HG02759 (cell line): ENCODE data around the gene SORT1.
"Not testable (repeated sequence)": the region's sequence is repeated elsewhere in the genome, so short reads cannot be mapped to it uniquely, and the experiment has no call there.

Experiments
- ATAC-seq: cut with Tn5 transposase; IDR thresholded peaks from one replicate; pipeline ENCODE4 v1.9.1; 2021; ENCODE audit warnings: mild to moderate bottlenecking, moderate library complexity; ENCODE audit not compliant: unreplicated experiment

SORT1 gene

DNA sequence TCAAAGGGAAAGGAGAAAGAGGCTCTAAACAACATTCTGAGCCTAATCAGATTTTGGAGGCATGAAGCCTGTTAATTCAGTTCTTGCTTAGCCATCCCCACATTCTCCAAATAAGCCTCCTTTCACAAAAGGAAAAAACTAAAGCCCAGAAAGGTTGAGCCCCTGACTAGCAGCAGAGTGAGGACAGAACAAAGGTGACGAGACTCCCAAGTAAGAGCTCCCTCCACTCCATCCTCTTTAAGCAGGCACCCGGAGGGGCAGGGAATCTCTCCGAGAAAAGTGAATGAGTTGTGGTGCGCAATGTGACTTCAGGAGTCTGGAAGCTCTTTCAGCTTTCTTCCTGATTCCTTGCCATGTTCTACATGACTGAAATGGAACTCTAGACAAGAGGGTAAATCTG, 47.5 kb downstream of the SORT1 start:
- ATAC-seq = no peak

- no peak for ATAC-seq
Measured at GRCh38 chr1:109347511-109347910, 50.2 kb downstream of the SORT1 start.

GRCh38 chr1:109341944-109342930, 55.5 kb downstream of the SORT1 start:
- no peak for ATAC-seq

- no peak for ATAC-seq
Measured at GRCh38 chr1:109338608-109339007, 59.1 kb downstream of the SORT1 start.

DNA sequence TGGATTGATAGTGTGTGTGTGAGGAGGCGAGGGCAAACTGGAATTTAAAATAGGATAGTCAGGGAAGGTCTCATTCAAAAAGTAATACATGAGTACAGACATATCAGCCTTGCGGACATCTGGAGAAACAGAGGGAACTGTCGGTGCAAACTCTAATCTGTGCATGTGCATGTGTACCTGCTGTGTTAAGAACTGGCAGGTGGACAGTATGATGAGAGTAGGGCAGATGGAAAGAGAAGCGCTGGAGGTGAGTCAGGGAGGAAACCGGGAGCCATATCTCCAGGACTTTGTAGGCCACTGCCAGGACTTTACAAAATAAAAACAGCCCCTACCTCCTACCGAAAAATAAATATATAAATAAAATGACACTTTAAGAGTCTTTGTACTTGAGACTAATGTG, 59.6 kb downstream of the SORT1 start:
- ATAC-seq = no peak

GRCh38 chr1:109335091-109335490, 62.6 kb downstream of the SORT1 start:
- ATAC-seq = no peak

- no peak for ATAC-seq
Measured at GRCh38 chr1:109331113-109331512, 66.6 kb downstream of the SORT1 start.

DNA sequence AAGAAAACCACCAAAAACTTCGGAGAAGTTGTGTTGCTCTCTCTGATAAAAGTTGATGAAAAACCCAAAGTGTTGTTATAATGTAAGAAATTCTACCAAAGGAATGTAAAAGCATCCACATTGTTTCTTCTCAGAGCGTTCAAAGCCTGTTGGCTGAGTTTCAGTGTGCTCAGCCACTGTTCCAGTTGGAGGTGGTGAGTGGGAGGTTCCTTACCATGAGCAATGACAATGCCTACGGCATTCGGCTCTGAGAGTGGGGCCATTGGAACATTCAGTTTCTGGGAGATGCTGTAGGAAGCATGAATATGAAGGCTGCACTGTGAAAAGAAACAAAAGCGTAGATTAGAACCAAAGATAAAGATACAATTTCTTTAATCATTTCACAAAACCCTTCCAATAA, 70.4 kb downstream of the SORT1 start:
- no peak for ATAC-seq

- no peak for ATAC-seq
Measured at GRCh38 chr1:109322974-109323373, 74.7 kb downstream of the SORT1 start.

- no peak for ATAC-seq
Measured at GRCh38 chr1:109319114-109319513, 78.6 kb downstream of the SORT1 start.

GRCh38 chr1:109316506-109316905, 81.2 kb downstream of the SORT1 start:
- no peak for ATAC-seq

- ATAC-seq = no peak
Measured at GRCh38 chr1:109315288-109315687, 82.4 kb downstream of the SORT1 start.

- ATAC-seq = no peak
Measured at GRCh38 chr1:109314795-109315194, 82.9 kb downstream of the SORT1 start.

DNA sequence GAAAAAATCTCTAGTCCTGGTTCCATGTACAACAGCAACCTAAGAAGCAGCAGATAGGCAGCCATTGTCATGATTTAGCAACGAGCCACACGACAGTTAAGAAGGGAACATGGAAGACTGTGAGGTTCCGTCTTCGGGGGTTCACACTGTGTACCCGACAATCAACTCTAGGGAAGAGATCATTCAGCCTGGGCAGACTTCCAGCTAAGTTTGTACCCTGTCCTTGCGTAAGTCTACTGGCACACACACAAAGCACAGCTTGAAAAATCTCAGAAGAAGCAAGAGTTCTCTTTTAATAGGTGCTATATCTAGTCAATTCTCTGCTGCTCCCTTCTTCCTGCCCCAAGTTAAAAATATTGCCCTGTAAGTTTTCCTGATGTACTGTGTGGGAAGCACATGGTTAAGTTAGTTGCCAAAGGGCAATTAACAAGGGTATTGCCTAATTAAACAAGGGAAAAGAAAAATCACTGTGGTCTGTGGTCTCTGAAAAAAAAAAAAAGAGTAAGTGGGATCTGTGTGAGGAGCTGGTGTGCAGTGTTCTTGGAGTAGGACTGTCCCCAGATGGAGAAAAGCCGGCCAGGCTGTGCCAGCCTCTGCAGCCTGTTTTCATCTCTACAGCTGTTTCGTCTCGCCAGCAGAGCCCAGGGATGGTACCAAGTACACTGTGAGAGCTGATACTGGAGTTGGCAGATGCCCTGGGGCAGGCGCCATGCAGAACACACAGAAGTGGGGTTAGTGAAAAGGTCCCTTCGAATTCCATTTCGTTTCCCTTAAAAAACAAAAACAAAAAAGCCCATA, 84.5 kb downstream of the SORT1 start:
- ATAC-seq = no peak

GRCh38 chr1:109312246-109312645, 85.5 kb downstream of the SORT1 start:
- no peak for ATAC-seq

DNA sequence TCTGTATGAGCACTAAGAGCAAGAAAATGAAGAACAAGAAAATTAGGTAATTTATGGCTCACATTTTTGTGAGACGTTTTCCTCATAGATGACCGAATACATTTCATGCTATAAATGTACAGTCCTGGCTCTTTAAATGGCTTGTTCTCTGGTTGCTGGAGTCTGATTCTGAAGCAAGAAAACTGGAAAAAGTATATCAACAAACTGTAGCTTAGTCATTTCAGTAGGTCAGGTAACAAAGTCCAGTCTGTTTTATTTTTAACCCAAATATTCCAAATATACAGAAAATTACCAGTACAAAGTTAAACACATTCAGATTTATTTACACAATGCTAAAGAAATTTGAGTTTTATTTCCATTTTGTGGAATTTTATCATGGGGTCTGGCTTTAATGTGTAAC, 88.4 kb downstream of the SORT1 start:
- ATAC-seq = no peak

- ATAC-seq = no peak
Measured at GRCh38 chr1:109307274-109308021, 90.3 kb downstream of the SORT1 start.

DNA sequence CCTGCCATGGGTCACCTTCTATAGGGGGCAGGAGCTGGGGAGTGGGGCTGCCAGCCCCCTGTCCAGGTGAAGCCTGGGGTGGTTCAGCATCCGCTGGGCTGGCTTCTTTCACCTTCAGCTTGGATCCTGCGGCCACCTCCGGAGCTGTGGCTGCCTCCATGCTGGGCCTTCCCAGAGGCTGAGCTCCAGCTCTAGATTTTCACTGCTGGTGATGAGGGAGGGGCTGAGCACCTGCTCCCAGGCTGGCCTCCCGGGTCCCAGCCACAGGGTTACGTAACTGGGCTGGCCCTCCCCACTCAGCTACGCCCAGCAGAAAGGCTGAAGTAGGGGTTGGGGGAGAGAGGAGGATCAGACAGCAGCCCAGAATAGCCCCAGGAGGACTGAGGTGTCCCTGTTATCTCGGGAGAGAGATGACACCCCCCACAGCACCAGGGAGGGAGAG, 90.9 kb downstream of the SORT1 start, which contains the start of gene MYBPHL:
Gene MYBPHL (minus strand): TSS at position 180 of the 442 bp plus-strand sequence. CDS start 20 bp downstream, at position 160.
- ATAC-seq = no peak

- ATAC-seq = not testable (repeated sequence)
Measured at GRCh38 chr1:109305991-109306390, 91.7 kb downstream of the SORT1 start.

DNA sequence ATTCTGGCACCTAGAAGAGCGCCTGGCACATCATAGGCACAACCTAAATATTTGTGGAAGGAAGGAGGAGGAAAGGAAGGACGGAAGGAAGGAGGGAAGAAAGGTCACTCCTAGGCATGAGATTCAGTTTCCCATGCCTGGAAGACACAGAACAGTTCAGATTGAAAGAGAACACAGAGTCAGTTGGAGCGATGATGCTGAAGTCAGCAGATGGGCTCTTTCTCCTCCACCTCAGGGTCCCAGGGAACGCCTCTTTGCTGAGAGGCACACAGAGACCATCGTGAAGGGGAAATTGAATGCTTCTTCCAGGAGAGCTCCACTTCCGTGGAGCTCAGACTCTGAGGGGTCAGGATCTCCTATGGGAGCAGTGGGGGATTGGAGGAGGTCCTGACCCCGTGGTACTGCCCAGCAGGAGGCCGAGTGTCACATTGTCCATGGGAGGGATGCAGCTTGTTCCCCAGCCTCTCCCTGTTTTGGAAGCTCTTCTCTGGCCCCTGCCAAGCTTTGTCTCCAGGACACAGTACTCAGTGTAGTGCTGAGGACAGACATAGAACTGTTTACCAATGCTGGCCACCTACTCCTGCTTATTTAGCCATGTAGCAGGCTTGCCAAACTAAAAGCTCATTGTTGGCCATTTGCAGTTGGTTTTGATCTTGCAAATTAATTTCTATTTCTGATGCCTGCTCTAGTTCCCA, 93.3 kb downstream of the SORT1 start:
- ATAC-seq = no peak
